OCI-LY1 (cell line): ENCODE measurements around the gene TGM5.

Experiments used
- EZH2 ChIP-seq: fragments of 200-600 bp; sonication (generic), shearing (Covaris generic); IDR thresholded peaks from 2 replicates; pipeline ENCODE4 v1.8.0; 2017; ENCODE audit warnings: borderline replicate concordance, mixed run types, mild to moderate bottlenecking, antibody characterized with exemption, low read length, moderate library complexity, mixed read lengths
- TF ChIP-seq, protein P1 (sequence below): fragments of 200-600 bp; sonication (generic), shearing (Covaris generic); IDR thresholded peaks from 2 replicates; pipeline ENCODE4 v1.5.1; 2017; ENCODE audit warnings: mild to moderate bottlenecking, antibody characterized with exemption, low read length, moderate library complexity, mixed read lengths

DNA sequence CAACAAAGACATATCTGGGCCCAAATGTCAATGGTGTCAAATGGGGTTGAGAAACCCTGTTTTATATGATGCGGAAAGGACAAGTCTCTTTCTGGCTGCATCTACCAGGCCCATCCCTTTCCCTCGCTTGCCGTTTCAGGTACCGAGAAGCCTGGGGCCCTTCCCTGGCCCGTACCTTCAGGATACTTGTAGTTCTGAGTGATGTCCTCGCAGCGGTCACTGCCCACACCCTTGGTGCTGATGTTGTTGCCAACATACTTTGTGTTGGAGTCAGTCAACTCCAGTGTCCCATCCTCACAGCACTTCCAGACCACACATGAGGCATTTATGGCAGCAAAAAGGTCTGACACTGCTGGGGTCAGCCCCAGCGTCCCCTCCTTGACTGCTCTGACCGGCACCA, 59.7 kb downstream of the TGM5 start:
- TF ChIP-seq, protein P1, sequence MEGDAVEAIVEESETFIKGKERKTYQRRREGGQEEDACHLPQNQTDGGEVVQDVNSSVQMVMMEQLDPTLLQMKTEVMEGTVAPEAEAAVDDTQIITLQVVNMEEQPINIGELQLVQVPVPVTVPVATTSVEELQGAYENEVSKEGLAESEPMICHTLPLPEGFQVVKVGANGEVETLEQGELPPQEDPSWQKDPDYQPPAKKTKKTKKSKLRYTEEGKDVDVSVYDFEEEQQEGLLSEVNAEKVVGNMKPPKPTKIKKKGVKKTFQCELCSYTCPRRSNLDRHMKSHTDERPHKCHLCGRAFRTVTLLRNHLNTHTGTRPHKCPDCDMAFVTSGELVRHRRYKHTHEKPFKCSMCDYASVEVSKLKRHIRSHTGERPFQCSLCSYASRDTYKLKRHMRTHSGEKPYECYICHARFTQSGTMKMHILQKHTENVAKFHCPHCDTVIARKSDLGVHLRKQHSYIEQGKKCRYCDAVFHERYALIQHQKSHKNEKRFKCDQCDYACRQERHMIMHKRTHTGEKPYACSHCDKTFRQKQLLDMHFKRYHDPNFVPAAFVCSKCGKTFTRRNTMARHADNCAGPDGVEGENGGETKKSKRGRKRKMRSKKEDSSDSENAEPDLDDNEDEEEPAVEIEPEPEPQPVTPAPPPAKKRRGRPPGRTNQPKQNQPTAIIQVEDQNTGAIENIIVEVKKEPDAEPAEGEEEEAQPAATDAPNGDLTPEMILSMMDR = no peak
- no peak for TF ChIP-seq EZH2
